Suppressor macrophage (primary cell): ENCODE data around the gene DUSP6.

Experiments used
- DNase-seq, 4 experiments: peaks; one replicate each; pipeline ENCODE4 v3.0.0-alpha.2; 2020 to 2022
- total RNA-seq, 17 experiments: gene quantifications; one replicate each; lab custom pipeline; 2026; ENCODE audit warnings: mixed read lengths in 6 of 17, inconsistent platforms in 3 of 17; lab: John Stamatoyannopoulos, UW

Gene DUSP6, protein sequence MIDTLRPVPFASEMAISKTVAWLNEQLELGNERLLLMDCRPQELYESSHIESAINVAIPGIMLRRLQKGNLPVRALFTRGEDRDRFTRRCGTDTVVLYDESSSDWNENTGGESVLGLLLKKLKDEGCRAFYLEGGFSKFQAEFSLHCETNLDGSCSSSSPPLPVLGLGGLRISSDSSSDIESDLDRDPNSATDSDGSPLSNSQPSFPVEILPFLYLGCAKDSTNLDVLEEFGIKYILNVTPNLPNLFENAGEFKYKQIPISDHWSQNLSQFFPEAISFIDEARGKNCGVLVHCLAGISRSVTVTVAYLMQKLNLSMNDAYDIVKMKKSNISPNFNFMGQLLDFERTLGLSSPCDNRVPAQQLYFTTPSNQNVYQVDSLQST
- 157 to 779 (median 324) reads per million in 17 experiments for total RNA-seq

DNA sequence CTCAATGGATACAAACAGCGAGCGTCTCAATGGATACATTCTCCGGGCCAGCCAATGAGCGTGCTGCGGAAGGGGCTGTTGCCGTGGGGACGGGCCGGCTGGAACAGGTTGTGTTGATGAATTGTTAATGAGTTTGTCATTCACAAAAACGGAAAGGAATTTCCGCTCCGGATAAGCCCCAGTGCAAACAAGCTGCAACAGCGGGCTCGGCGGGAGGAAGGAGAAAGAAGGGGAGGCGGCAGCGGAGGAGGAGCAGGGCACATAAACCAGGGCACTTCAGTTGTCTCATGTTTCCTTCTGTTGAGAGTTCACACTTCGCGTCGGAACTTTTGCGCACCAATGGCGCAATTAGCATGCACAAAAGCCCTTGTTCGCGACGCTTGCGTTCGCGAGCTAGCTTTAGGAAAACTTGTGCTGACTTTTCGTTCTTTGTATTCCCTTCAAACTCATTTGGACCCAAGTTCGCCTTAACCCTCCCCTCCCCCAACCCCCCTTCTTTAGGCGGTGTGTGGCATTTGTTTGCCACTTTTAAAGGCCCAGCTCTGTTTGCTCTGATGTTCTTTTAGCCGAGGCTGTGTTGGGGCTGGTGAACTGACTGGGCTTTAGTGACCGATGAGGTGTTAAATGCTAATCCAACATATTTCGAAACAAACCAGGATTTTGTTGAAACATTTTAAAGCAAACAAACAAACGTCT lies at the start of gene DUSP6:
Gene DUSP6 (minus strand): TSS at position 10 of the 696 bp plus-strand sequence. CDS start 462 bp downstream, outside the sequence.
- peak; percentile 97 to 99 (median 98) for DNase-seq

DNA sequence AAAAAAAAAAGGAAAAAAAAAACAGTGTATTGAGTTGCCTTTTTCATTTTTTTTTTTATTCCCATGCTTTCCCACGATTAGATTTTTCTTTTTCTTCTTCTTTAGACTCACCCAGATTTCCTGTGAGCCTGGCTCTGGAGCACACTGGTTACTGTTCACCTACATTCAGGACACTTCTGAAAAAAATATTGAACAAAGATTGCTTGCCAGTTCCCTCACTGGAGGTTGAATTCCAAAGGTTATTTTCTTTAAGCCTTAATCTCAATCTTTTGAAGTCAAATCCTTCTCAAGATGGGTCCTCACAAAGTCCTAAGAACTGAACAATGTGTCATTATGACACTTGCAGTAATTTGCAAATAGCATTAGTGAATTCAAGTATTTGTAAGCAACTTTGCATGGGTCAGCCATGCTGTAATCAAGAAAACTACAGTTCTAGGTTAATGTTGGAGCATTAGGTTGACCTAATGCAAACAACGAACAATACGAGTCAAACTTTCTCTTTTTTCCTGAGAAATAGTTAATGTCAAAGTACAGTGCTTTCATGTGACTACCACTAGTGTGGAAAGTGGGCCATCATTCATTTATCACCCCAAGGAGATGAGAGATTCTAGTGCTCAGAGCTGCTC lies 49.2 kb upstream of the DUSP6 start:
- DNase-seq = no peak

DNA sequence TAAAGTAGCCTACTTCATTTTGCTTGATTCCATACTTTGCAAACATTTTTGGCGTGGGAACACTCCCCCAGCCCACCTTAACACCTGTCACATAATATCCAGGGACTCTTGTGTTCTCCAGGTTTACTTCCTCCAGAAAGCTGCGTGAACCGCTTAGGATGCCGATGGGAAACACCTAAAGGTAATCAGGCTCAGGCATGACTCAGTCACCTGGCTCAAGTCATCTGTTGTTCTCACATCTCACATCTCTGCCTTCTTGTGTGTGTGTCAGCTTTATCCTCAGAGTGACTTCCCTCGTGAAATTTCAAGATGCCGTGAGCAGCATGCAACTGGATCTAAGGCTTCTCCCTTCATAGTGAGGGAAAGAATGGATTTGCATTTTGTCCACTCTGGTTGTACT lies 48.1 kb upstream of the DUSP6 start:
- no peak for DNase-seq

DNA sequence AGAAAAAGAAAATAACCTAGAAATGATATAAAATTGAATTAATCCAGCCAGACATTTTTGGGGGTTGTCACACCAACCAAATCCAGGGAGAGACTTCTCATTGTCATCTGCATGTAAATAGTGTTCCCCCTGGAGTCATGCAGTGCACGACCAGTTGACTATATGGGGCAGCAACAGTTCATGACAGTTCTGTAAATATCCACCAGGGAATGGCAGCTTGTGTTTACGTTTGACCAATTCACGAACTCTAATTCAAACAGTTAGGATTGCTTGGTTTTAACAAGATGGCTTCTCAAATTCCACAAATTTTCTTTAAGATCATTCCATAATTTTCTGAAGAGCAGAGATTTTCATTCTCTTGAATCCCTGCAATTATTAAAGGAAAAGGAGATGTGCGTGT lies 43.4 kb upstream of the DUSP6 start:
- no peak for DNase-seq

DNA sequence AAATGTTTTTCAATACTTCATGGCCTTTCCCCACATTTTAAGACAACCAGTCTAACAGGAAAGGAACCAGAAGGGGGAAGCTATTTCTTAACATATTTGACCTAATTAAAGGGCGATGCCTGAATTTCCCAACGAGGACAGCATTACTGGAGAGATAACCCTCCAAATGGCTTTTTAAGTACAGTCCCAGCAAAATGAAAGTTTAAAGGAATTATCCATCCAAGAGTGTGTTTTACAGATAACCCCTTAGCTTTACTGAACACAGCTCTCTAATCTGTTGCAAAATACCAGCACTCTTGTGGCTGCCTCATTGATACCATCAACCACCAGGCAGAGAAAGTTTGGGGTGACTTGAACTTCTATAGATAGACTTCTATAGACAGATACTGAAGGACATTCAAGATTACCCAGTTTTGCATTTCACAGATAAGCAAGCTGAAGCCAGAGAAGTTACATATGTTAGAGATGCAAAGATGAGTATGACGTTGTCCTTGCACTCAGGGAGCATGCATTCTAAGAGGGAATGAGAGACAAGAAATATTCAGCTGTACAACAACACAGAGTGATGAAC lies 41.3 kb upstream of the DUSP6 start:
- peak in 3 of 4 experiments; percentile 49 to 75 (median 68) for DNase-seq

DNA sequence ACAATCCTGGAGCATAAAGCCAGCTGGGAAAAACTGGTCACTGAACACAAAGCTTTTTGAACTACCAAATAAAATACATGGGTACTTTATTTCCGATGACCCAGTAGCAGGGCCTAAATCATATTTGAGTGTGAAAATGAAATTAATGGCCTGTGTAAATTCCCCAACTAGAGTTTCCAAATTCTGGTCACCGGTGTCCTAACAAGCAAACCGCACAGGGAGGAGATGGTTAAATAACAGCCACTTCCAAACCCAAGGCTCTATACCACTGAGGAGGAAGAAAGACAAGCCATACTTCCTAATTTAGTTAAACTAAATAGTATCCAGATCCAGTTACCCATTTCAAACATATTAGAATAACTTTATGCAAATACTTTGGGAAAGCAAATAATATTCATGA lies 40.1 kb upstream of the DUSP6 start:
- peak in 3 of 4 experiments; percentile 25 to 44 (median 34) for DNase-seq

DNA sequence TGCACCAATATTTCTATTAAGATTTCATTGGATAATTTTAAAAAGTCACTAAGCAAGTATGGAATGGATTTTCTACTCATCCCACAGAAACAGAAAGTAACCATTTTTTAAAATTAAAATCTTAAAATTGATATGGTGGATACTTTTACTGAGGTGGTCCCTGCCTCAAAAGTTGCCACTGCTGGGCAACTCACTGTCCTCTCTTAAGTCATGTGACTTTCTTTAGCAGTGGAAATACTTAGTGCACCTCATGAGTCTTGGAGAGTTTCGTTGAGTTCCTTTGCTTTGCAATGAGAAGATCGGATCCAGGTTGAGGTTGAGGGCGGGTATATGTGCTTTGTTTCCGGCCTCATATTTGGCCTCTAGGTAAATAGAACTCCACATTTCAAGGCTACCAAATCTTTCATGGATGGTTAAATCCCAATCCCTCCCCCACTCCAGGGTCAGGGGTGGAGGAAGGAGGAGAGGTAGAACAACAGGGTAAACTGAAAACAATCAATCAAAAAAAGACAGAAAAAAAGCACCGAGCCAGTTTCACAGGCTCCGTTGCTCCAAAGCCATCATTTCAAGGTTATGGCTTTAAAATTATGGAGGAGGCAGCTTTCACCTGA lies 39.5 kb upstream of the DUSP6 start:
- no peak for DNase-seq

DNA sequence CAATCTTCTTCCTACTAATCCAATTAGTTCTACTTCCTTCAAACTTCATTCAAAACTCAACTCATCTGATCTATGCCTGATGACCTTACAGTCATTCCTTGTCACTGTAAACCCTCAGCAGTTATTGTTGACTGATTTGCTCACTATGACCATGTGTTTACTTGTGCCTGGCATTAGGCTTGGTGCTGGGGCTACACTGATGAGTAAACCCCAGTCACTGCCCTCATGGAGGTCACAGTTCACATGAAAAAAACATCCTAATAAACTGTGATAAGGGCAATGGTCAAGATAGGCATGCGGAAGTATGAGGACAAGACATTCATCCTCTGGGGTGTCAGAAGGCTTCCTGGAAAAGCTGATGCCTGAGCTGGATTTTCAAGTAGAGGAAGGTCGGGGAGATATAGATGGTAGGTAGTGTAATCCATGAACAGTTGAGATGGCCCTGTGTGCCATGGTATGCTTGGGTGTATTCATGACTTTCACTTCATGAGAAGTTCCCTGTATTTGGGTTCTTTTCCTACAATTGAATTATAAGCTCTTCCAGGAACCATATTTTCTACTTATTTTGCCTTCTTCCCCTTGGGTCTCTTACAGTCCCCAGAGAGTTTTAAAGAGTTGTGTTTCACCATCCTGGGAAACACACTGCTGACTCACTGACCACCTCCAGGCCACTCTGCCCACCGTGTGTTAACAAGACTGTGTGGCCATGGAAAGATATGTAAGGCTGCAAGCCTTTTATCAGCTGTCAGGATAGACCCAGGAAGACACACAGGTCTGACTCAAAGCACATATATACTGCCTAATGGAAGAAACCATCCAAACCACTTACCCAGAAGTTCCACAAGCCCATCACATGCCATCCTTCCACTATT lies 38.7 kb upstream of the DUSP6 start:
- peak; percentile 65 to 90 (median 79) for DNase-seq

DNA sequence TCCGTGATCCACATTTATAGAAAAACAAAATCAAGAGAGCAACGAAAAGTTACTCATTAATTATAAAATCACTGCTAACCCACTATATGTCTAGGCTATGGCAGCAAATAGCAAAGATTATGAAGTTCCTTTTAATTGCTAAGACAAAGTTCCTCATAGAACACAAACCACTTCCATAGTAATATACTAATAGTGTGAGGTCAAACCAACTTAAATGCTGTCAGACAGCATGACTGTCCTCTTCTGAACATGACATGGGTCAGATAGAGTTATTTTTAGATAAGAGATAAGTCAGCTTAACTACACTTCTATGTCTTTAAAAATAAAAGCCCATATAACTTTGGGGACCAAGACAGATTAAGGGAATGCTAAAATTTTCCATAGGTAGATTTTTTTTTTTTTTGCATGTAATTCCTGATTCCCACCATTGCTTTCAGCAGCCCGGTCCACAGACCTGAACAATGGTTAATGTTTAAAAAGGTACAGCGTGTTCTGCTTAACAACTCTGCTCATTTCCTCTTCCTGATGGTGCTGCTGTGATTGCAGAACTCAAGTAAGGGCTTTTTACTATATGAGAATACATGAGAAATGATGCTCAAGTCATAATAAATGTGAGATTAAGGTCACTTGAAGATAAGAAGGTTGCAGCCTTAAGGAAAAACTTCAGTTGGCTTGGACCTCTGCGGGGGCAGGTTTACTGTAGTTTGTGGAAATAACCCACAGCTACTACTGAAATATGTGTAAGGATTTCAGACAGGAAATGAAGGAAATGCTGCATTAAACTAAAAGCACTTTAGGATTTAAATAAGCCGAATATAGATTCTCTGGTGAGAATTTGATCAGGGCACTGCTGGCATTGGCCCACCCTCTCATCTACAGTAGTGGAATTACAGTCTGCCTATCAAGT lies 37.7 kb upstream of the DUSP6 start:
- DNase-seq = peak; percentile 34 to 89 (median 68)

DNA sequence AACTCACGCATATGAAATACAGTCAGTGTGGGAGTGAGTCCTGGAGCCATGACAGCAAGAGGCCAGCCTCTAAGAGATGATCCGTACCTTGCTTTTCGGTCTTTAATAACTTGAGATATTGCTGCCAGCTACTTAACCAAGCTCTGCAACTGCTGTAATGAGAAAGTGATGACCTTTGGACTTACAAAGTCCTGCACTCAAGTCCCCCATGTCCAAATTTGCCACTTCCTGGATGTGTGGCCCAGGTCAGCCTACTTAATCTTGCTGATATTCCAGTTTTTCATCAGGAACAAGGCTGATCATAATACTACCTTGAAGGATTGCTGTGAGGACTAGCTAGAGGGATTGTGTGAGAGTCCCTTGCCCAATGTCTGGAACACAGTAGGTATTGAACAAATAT lies 33.8 kb upstream of the DUSP6 start:
- no peak for DNase-seq

DNA sequence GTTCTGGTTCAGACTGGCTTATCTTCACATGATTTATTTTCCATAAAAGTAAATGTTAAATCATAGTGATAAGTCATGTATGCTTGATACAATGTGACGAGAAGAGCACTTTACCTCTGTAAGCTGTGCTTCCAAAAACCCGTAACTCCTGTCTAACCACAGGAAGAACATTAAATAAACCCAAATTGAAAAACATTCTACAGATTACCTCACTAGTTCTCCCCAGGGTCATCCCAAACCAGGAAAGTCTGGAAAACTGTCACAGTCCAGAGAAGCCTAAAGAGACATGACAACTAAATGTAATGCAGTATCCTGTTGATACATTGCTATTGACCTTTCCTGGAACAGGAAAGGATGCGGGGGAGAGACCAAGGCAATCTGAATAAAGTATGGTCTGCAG lies 32.5 kb upstream of the DUSP6 start:
- DNase-seq = no peak

DNA sequence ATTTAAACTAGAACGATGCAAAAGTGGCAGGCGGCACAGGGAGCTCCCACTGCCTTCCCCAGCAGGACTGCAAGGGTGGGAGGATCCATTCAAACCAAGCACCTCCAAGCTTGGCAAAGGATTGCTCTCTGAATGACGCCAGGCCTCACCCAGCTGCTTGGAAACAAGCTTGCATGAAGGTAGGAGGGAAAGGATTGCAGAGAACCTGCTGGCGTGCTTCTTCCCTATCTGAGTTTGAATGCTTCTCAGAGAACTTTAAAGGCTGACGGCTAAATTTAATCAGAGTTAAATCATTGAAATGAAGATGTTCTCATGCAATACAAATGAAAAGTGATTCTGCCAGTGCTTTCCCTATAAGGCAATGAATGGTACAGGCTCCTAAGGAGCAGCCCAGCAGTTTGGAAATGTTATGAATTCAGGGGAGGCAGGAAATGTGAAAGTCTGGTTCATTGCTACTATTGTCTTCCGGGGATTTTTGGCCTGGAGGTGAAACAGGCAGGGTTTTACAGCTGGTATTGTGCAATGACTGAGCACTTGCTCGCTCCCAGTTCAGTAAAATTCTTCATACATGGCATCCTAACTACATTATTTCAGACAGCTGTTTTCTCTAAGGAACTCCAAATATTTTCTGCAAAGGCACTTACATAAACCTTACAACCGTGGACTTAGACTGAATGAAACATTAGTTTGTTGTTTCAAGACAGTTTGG lies 31.9 kb upstream of the DUSP6 start:
- DNase-seq = peak; percentile 55 to 81 (median 70)

DNA sequence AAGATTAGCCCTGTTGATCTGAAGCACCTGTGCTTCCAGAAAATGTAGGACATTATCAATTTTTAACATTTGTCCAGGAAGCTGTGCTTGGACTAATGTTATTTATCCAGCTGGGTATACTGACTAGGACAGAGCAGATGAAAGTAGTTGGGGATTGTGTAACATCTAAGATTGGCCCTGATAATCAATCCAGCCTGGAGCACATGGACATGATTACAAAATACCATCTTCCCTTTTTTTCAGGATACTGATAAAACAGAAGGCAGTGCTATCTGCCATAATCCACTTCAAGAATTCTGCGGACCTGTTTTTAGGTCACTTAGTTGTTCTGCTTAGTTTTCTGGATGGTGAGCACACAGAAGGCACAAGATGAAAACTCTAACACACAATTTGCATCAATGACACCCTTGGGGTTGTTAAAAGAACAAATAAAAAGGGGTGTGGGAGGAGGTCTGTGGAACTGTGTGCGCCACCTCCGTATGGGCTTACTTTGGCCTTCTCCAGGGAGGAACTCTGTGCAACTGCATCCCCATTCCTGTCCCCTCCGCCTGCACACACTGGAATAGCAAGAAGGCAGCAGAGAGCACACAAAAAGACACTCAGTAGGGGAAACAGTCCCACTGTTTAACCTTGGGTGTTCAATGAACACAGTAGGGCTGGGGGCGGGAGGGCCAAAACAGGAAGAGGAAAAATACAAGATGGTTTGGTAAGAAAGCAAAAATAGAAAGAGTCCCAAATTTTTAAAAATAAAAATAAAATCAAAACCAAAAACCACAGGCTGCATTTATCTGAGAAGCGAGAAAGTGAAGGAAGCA lies 31.1 kb upstream of the DUSP6 start:
- DNase-seq = peak; percentile 31 to 67 (median 56)

DNA sequence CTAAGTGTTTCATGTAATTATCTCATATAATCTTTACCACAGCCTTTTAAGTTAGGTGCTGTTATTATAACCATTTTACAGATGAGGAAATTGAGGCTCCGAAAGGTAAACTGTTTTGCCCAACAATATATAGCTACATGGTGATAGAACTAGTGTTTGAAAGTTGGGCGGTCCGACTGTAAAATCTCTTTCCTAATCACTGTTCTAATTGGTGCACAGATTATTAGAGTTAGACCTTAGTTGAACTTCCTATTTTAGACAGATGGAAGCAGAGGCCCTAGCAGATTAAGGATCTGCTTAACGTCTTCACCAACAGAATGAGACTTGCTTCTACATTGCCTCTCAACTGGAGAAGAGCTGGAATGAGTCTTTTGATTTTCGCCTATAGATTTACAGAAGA lies 30.0 kb upstream of the DUSP6 start:
- DNase-seq = peak; percentile 54 to 81 (median 68)

DNA sequence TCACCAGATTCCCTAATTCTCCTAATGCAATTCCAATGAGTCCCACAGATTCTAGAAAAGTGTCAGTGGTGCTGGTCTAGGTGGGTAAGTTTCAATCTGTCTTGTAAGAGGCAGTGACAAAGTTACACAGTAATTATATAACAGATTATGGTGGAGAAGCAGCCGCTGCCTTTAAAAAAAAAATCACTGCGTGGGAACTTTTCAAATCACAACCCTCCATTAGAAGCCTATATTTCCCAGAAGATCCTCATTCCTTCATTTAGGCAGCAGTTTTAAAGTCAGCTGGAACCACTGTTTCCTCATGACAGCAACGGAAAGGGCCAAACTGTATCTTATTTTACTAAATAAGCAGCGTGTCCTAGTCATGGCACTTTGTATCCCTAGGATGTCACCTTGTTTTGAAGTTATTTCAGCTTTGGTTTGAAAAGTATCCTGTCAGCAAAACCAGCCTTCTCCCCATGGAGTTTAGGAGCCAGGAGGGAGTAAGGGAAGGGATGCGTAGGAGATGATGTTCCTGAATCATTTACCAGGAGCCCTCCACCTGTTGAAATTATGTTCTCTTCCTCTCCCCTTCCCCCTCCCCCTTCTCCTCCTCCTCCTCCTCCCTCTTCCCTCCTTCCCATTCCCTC lies 27.7 kb upstream of the DUSP6 start:
- DNase-seq = no peak

DNA sequence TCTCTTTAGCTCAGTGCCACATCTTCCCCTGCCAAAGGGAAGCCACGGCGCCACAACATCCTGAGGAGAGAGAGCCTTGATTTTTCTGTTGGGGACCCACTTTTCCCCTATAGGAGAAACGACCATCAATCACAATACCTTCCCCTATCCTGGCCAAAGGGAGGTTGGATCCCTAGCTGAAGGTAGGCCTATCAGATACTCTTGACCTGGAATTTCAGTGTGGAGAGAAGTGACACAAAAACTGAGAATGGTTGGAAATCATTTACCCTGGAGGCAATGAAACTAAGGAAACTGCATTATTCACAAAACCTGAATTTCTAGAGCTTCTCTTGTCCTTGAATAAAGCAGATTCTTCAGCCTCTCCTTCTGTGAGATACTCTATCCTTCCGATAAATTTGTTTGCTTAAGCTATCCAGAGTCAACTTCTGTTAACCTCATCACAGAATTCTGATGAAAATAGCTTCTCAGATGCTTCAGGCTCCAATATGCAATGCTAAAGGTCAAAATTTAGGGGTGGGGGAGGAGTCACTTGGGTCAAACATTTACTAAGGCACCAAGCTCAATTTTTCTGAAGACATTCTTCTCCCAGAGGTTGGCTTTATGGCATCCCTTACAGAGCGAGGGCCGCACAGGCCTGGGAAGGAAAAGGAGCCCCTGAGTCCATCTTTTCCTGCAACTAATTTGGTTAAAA lies 27.0 kb upstream of the DUSP6 start:
- DNase-seq = no peak

DNA sequence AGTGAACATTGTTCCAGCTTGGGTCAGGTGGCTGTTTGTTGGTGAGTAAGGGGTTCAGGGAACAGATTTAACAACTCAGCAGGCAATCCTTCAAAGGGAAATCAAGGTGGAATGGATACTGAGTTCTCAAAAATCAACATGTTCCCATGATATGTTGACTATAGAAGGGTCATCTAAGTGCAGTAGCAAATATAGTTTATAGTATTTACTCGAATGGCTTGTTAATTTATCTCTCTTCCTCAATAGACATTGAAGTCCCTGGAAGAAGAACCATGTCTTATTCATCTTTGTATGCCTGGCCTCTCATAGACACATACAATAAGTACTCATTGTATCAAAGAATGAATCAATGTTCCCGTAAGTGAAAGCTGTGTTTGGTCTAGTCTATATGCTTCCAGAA lies 24.5 kb upstream of the DUSP6 start:
- DNase-seq = no peak

DNA sequence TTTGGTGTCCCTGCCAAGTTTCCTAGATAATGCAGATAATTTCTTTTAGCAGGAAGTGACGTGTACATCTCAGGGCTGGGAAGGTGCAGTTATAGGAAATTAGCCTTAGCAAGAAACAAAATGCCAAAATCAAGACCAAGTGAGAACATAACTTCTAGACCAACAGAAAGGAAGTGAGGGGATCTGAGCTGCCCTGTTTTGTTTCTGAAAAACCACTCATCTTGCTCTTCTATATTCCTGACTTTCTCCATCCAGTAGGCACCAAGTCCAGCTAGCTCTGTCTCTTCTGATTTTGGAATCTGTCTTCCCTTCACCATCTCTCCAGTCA lies 23.9 kb upstream of the DUSP6 start:
- DNase-seq = no peak
